HG03571 (cell line): Measurements from ENCODE around the gene ZCCHC8.

Experiments
- ATAC-seq: cut with Tn5 transposase; IDR thresholded peaks from one replicate; pipeline ENCODE4 v1.9.1; 2021; ENCODE audit not compliant: unreplicated experiment

The ZCCHC8 gene

DNA sequence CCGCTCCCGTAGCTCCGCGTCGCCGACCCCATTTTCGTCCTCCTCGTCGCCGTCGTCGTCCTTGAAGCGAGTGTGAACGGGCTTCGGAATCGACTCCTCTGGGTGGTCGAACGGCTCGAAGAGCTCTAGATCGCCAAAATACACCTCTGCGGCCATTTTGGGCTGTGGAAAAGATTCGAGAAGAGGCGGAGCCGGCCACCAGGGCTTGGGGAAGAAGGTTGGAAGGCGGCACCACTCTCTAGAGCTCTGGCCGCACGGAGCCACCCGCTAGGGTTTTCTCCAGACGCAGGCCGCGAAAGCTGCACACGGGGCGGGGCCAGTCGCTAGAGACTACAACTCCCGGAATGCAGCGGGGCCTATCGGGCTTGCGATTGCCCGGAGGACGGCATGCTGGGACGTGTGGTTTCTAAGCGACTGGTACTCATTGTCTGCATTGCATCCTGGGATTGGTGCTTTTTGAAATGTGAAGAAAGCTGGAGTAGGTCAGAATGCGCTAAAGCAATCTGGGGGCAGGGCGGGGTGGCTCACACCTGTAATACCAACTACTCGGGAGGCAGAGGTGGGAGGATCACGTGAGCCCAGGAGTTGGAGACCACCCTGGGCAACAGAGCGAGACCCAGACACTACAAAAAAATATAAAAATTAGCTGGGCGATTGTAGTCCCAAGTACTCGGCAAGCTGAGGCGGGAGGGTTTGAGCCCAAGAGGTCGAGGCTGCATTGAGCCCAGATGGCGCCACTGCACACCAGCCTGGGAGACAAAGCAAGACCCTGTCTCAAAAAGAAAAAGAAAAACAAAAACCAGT lies at the start of gene ZCCHC8:
TSS of gene ZCCHC8 (minus strand) at position 248 of the 804 bp plus-strand sequence. CDS start at position 156, 92 bp downstream.
- ATAC-seq: peak; percentile 86

DNA sequence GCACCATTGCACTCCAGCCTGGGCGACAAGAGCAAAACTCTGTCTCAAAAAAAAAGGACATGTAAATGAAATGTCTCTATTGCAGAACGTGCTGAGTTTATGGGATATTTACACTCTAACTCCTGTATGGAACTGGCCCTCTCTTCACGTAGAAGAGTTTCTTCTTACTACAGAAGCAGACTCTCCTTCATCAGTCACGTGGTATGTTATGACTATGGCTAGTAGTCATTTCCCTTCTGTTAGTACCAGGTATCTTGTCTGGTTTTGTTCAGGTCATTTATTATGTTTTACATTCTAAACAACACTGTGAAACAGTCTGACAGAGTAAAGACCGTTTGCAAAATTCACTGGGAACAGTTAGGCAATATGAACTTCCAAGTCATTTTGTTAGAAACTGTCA lies 46.6 kb upstream of the ZCCHC8 start:
- no peak for ATAC-seq

DNA sequence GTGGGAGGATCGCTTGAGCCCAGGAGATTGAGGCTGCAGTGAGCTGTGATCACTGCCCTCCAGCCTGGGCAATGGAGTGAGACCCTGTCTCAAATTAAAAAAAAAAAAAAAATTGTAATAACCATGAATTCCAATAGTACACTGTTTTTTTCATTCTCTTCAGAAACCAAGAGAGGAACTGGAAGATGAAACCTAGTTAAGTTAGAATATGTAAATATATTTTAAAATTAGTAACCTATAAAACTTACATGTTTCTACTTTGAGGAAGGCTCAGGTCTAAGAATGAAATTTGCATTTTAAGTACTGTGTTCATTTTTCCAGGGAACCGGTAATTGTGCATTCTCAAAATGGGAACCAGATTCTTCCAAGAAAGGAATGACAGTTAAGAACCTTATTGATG lies 45.1 kb upstream of the ZCCHC8 start:
- ATAC-seq: peak; percentile 89

DNA sequence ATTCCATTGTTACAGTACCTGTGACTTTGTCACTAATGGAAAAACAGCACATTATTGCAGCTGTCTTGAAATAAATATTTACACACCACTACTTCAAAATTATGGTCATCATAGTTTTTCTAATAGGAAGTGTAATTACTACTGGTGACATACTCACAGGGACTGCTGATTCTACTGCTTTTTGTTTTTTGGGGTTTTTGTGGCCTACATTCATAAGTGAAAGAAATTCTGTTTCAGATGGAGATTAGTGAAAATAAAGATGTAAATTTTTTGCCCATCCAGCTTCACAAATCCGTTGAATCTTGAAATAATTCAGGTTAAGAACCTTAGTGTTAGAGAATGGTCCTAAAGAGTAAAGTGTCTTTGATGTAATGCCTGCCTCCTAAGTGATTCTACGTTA lies 43.8 kb upstream of the ZCCHC8 start:
- no peak for ATAC-seq

DNA sequence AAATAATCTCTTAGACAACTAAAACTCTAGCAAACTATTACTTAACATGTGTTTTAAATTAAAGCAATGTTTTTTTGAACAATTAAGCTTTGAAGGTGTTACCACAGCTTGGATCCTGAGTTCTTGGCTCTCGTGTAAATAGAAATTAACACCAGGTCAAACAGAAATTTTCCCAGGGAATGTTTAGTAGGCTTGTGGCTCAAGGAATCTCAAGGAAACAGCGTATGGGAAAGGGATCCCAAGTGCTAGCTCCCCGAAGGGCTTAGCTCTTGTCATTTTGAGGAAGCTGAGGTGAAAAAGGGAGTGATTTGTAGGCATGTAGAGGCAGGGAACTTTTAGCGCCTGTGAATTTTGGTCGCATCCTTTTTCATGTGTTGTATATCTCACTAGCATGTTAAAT lies 37.8 kb upstream of the ZCCHC8 start:
- no peak for ATAC-seq

DNA sequence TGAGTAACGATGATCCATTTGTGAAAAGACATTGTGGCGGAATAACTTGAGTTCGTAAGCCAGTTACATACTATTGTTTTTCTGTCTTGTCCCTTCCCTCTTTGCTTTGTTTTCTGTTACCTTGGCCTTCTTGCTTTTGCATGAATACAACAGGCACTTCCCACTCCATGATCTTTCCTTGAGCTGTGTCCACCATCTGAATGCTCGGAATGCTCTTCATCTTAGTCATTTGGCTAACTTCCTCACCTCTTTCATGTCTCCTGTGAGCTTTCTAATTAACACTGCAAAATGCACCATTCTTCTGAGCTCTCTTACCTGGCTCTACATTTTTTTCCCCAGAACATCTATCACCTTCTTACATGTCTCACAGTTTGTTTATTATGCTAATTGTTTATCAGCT lies 36.3 kb upstream of the ZCCHC8 start:
- ATAC-seq: no peak

DNA sequence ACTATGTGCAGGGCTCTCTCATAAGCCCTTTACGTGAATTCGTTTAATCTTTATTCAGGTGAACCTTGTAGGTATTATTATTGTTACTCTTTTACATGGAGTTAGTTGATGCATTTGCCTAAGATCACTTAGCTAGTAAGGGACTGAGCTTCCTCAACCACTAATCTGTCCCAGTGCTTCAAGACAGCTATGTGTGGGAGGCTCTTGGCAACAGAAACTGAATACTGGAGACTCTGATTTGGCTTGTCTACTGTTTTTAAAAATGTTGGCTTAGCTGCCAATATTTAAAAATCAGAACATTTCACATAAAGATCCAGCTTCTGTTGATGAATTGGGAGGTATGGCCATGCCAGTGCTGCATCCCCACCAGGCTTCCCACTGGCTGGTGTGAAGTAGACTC lies 33.1 kb upstream of the ZCCHC8 start:
- ATAC-seq: no peak

DNA sequence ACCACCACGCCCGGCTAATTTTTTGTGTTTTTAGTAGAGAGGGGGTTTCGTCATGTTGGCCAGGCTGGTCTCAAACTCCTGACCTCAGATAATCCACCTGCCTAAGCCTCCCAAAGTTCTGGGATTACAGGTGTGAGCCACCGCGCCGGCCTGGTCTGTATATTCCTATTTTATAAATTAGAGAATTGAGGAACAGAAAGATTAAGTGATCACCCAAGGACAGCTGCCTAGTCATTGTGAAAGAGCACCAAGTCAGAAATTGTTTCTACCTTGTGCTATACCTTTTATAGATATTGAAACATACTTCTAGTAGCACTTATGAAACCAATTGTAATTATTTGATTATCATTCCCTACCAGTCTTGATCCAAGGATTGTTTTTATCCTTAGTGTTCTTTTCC lies 28.3 kb upstream of the ZCCHC8 start:
- ATAC-seq: no peak

DNA sequence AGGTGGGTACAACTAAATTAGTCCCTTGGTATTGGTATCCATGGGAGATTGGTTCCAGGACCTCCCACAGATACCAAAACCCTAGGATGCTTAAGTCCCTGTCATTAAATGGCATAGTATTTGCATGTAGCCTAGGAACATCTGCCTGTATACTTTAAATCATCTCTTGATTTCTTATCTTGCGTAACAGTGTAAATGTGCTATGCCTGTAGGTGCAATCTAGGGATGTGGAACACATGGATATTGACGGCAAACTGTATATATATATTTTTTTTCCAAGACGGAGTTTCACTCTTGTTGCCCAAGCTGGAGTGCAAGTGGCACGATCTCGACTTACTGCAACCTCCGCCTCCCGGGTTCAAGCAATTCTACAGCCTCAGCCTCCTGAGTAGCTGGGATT lies 27.9 kb upstream of the ZCCHC8 start:
- no peak for ATAC-seq

DNA sequence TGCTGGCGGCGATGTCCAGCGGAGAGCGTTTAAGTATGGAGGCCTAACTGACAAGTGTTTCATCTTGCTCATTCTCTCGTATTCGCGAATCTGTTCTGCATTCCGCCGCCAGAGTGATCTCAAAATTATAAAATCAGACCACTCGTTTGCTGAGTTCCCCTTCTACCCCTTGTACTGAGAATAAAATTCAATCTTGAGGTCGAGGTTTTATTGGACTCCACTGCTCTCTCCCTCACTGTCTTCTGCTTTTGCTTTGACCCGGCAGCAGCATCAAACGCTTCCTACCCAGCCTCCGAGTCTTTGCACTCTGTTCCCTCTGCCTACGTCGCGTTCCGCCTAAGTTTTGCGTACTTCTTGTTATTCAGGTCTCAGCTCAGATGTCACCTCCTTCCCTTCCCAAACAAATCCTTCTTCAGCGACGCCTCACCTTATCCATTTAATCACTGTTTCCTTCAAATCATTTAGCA lies 26.8 kb upstream of the ZCCHC8 start:
- ATAC-seq: no peak

DNA sequence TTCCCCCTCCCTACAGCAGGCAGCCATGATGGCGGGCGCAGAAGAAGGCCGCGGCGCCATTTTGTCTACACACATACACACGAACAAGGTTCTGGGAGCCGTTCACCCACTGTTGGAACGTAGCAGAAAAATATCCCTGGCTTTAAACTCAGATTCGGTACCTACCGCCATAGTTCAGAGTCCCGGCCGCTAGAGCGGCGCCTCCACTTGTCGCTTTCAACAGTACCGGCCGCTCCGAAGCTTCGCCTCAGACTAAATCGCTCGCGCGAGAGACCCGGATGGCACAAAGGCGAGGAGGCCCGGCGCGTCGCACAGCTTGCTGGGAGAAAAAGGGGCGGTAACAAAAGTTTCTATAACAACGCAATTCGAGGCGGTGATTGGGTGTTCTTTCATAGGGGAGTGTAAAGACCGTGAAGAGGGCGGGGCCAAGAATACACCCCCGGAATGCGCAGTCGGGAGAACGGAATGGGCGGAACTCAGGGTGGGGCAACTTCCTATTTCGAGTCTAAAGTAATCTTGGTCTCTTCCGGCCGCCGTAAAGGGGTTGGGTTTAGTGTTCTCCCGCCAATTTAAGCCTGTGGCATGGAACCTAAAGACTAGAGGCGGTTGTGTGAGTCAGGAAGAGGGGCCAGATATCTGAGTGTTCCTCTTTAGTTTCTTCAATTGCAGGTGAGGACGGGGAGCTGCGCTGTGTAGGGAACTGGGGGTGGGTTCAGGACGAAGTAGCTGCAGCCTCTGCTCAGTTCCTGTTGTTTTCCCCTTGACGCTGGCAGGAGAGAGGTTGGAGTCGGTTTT lies 26.1 kb upstream of the ZCCHC8 start, which contains the start of the genes KNTC1 and RSRC2:
TSS of gene KNTC1 (plus strand) at position 567 of the 795 bp plus-strand sequence. CDS start 2,815 bp downstream, outside the sequence.
TSS of gene RSRC2 (minus strand) at position 254 of the 795 bp plus-strand sequence. CDS start at position 171, 83 bp downstream.
- peak; percentile 90 for ATAC-seq

DNA sequence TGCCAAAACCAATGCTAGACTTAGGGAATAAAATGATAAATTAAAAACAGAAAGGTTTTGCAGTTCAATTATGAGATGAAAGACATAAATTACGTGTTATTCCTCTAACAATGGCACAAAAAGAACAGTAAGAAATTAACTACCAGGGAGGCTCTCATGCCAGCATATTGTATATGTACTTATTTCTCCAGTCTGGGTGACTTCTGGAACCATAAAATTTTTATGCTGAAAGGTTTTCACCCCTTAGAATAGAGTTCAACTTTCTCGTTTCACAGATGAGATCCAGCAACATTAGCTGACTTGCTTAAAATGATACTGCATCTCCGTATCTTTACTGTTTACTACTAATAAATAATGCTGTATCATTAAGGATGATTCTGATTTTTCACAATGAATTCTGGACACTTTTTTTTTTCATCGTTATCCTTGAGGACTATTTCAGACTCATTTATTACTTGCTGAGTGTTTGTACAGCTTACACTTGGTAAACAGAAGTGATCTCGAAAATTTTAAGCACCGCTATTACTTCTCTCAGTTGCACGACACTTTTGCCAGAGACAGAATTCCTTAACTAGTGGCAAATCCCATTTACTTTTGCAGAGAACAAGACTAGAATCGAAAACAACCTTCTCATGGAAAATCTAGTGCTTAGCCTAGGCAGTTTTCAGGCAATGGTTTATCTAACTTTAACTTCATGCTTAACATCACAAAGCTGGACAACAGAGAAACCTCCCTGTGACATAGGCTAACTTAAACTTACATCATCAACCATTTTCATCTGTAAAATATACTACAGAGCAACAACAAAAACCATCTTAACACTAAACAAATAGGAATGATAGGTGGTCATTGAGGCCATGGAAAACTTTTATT lies 23.4 kb upstream of the ZCCHC8 start:
- ATAC-seq: no peak

DNA sequence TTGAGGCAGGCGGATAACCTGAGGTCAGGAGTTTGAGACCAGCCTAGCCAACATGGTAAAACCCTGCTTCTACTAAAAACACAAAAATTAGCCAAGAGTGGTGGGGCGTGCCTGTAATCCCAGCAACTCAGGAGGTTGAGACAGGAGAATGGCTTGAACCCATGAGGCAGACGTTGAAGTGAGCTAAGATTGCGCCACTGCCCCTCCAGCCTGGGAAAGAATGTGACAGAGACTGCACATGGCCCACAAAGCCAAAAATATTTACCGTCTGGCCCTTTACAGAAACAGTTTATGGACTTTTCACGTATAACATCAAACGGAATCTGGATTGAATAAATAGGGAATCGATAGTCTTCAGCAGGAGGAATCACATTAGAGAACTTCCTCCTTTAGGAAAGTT lies 22.5 kb upstream of the ZCCHC8 start:
- no peak for ATAC-seq

DNA sequence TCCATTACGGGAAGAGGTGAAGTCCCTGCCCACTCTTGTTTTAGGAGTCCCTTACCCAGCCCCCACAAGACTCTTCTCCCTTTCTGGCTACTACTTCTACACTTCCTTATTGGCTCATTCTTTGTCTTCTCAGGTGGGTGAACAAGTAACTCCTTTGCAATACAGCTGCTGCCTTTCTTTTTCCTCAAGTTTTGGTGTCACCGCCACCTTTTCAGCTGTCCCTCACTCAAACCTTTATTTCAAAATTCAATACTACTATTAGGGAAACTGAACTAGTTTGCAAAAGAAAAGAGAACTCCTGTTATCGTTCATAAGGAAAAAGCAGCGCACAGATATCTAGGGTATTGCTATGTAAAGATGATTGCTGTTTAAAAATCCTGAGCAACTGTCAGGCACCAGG lies 19.9 kb upstream of the ZCCHC8 start:
- no peak for ATAC-seq

DNA sequence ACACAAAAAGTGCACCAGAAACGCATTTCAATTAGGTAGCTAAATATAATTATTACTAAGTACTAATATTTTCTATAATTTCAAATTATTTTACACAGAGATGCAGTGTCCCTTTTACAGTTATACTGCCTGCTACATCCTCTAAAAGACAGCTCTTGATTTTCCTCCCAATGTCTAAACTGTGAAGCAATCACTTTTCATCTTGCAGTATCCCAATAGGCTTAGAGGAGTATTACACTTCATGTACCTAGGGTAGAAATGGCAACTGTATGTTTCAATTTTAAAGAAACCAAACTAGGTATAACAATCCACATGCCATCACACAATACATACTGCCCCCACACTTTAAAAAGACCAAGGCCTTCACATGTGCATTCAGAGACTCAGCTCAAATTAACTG lies 18.7 kb upstream of the ZCCHC8 start:
- no peak for ATAC-seq

DNA sequence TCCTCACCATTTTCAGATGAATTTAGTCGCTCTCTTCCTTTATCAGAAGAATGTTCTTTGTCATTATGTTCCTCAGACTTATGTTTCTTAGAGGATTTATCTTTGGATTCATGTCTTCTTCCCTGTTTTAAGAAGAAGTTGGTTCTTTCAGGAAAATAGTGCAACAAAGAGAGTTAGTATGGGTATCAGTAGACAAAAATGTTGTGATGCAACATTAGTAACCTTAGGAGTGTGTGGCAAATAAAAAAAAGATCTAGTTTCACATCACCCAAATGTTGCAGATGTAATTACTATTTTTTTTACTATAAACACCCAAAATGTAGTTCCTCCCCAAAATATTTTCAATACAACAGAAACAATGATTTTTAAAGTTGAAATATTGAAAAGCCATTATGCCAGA lies 18.2 kb upstream of the ZCCHC8 start:
- ATAC-seq: no peak

DNA sequence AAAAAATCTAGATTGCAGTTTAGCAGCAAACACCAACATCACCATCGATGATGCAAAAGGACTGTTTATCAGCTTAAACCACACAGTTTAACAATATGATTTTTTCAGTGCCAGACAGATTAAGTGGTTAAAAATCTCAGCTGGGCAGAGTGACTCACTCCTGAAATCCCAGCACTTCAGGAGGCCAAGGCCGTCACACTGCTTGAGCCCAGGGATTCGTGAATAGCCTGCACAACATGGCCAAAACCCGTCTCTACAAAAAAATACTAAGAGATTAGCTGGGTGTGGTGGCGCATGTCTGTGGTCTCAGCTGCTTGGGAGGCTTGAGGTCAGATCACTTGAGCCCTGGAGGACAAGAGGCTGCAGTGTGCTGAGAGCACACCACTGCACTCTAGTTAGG lies 17.1 kb upstream of the ZCCHC8 start:
- ATAC-seq: no peak

DNA sequence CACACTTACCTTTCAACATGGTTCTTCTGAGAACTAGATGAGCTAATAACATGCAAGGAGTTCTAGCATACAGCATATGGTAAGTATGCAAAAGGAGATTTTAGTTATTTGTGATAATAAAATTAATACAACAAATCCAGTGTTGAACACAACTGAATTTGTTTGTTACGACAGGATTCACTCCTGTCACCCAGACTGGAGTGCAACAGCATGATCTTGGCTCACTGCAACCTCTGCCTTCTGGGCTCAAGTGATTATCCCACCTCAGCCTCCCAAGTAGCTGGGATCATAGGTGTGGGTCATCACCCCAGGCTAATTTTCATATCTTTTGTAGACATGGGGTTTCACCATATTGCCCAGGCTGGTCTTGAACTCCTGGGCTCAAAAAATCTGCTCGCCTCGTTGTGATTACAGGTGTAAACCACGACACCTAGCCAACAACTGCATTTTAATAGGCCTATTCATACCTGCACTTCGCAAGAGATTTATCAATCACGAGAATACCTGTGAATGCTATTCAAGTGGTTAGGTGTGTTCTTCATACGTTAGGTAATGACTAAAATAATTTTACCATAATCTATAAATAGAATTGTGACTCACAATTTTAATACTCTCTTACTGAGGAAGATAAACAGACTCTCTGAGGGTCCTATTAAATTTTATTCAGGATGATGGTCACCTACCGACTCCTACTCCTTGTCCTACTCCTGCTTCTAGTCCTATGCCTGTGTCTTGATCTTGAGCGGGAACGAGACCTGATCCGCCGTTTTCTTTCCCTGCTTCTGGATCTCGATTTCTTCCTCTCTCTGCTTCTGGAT lies 16.0 kb upstream of the ZCCHC8 start:
- no peak for ATAC-seq

DNA sequence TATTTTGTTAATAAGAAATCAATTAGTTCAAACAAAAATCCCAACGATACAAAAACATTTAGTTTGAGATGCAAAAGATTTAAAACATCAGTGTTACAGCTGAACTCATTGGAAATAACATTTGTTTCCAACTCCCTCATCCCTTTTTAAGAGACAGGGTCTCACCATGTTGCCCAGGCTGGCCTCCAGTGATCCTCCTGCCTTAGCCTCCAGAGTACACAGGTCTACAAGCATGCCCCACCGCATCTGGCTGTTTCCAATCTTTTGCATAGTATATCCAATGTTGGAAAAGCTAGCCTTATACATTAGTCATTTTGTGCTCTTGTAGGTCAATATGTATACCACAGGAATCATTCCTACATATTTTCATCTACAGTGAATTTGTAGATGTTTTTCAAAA lies 14.5 kb upstream of the ZCCHC8 start:
- no peak for ATAC-seq

DNA sequence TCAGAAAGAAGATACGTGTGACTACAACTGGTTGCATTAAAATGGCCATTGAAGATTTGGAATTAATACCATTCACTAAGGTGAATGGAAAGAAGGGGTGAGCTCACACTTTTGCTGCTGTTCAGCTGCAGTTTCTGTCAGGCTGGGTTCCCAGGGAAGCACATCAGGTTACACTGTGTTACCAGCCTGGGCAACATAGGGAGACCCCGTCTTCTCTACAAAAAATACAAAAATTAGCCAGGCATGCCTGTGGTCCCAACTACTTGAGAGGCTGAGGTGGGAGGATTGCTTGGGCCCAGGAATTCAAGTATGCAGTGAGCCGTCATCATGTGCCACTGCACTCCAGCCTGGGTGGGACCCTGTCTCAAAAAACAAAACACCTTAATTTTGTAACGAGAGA lies 12.9 kb upstream of the ZCCHC8 start:
- ATAC-seq: no peak
